ENCODE measurements around the gene ASB18.

DNA sequence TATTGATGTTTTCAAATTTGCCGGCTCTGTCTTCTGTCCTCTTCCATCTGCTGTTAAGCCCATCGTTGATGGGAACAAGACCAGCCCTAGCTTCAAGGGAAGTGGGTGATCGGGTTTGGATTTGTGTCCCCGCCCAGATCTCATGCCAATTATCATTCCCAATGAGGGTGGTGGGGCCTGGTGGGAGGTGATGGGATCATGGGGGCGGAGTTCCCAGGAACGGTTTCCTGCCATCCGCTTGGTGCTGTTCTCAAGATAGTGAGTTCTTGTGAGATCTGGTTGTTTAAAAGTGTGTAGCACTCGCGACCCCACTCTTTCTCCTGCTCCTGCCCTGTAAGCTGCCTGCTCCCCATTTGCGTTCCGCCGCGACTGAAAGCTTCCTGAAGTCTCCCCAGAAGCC, 9.5 kb downstream of the ASB18 start:
- TF ChIP-seq EP300 (IDR thresholded peaks at IDR 0.05) (no peak), POLR2A (IDR thresholded peaks at IDR 0.05) (no peak)
- TF ChIP-seq, protein P1, sequence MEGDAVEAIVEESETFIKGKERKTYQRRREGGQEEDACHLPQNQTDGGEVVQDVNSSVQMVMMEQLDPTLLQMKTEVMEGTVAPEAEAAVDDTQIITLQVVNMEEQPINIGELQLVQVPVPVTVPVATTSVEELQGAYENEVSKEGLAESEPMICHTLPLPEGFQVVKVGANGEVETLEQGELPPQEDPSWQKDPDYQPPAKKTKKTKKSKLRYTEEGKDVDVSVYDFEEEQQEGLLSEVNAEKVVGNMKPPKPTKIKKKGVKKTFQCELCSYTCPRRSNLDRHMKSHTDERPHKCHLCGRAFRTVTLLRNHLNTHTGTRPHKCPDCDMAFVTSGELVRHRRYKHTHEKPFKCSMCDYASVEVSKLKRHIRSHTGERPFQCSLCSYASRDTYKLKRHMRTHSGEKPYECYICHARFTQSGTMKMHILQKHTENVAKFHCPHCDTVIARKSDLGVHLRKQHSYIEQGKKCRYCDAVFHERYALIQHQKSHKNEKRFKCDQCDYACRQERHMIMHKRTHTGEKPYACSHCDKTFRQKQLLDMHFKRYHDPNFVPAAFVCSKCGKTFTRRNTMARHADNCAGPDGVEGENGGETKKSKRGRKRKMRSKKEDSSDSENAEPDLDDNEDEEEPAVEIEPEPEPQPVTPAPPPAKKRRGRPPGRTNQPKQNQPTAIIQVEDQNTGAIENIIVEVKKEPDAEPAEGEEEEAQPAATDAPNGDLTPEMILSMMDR (IDR thresholded peaks at IDR 0.05): no peak
